ENCODE results near the gene RNASE7.

GRCh38 chr14:21063479-21063878 is 21.3 kb downstream of the RNASE7 start:
- TF ChIP-seq CTCF (IDR thresholded peaks at IDR 0.05) (no peak), POLR2A (IDR thresholded peaks at IDR 0.05) (no peak)

Data from uterus (tissue), 2 donors.